ENCODE measurements around the gene MYRF.

MYRF gene

DNA sequence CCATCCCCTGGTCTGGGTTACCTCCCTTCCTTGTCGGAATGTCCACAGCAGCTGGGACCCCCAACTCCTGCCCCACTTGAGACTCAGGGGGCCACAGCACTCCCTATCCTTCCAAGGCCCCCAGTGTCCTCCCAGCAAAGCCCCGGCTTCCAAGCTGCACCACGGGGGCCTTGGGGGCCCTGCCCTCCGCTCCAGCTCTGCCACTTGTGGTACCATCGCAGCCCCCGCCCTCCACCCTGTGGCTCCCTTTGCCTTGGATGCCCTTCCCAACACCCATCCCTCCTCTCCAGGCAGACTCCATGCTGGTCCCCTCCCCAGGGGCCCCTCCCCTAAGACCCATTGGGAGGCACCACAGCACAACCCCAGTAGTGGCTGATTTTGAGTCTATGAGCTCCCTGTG lies 22.7 kb downstream of the MYRF start:
- Histone ChIP-seq H3K27ac (replicated peaks) (no peak overlapping the region), H3K4me3 (replicated peaks; ENCODE audit: insufficient read depth, low read length) (no peak overlapping the region), H3K27me3 (ENCODE audit: insufficient read depth, poor library complexity, severe bottlenecking) (no peaks in the 10 kb centered on the region)
- DNase-seq (ENCODE audit: low read depth in 1 of 2, low spot score in 1 of 2), result no peak
- no peak for TF ChIP-seq POLR2AphosphoS5 (IDR thresholded peaks at IDR 0.05; ENCODE audit: low read depth)
- TF ChIP-seq, protein P1, sequence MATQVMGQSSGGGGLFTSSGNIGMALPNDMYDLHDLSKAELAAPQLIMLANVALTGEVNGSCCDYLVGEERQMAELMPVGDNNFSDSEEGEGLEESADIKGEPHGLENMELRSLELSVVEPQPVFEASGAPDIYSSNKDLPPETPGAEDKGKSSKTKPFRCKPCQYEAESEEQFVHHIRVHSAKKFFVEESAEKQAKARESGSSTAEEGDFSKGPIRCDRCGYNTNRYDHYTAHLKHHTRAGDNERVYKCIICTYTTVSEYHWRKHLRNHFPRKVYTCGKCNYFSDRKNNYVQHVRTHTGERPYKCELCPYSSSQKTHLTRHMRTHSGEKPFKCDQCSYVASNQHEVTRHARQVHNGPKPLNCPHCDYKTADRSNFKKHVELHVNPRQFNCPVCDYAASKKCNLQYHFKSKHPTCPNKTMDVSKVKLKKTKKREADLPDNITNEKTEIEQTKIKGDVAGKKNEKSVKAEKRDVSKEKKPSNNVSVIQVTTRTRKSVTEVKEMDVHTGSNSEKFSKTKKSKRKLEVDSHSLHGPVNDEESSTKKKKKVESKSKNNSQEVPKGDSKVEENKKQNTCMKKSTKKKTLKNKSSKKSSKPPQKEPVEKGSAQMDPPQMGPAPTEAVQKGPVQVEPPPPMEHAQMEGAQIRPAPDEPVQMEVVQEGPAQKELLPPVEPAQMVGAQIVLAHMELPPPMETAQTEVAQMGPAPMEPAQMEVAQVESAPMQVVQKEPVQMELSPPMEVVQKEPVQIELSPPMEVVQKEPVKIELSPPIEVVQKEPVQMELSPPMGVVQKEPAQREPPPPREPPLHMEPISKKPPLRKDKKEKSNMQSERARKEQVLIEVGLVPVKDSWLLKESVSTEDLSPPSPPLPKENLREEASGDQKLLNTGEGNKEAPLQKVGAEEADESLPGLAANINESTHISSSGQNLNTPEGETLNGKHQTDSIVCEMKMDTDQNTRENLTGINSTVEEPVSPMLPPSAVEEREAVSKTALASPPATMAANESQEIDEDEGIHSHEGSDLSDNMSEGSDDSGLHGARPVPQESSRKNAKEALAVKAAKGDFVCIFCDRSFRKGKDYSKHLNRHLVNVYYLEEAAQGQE (IDR thresholded peaks at IDR 0.05; ENCODE audit: insufficient replicate concordance, low read depth), result no peak
- TF ChIP-seq GABPA (IDR thresholded peaks at IDR 0.05; ENCODE audit: low read depth), result no peak

DNA sequence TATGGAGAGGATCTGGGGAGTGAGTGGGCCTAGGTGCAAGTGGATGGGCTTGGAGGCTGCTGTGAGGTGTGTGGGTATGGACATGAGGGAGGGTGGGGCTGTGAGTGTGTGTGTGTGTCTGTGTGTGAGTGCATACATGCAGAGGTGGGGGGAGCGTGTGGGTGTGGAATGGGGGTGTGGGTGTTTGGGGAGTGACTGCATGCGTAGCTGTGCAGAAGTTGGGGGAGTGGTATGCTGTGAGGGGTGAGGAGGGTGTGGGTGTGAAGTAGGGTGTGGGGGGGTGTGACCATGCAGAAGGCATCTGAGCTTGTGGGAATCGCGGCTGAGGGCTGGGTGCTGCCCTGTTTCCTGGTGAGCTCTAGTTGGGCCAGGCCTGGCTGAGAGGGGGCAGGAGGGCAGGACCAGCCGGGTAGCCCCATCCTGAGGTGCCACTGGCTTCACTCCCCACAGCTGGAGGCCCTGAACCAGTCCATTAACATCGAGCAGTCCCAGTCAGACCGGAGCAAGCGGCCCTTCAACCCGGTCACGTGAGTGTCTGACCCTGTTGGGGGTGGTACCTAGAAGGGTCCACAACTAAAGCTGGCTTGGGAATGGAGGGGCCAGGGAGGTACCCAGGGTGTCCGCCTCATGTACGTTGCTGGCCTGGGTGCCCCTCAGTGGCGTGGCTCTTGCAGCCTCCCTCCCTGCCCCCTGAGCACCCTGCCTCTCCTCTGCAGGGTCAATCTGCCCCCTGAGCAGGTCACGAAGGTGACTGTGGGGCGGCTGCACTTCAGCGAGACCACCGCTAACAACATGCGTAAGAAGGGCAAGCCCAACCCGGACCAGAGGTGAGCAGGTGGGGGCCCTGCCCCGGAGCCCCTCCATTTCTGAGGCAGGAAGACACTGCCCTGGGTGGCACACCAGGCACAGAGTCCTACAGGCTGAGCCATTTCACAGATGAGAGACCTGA lies 23.4 kb downstream of the MYRF start:
- TF ChIP-seq, protein P2, sequence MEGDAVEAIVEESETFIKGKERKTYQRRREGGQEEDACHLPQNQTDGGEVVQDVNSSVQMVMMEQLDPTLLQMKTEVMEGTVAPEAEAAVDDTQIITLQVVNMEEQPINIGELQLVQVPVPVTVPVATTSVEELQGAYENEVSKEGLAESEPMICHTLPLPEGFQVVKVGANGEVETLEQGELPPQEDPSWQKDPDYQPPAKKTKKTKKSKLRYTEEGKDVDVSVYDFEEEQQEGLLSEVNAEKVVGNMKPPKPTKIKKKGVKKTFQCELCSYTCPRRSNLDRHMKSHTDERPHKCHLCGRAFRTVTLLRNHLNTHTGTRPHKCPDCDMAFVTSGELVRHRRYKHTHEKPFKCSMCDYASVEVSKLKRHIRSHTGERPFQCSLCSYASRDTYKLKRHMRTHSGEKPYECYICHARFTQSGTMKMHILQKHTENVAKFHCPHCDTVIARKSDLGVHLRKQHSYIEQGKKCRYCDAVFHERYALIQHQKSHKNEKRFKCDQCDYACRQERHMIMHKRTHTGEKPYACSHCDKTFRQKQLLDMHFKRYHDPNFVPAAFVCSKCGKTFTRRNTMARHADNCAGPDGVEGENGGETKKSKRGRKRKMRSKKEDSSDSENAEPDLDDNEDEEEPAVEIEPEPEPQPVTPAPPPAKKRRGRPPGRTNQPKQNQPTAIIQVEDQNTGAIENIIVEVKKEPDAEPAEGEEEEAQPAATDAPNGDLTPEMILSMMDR (IDR thresholded peaks at IDR 0.05; ENCODE audit: insufficient read depth, low read length), result no peak
- TF ChIP-seq POLR2AphosphoS5 (IDR thresholded peaks at IDR 0.05; ENCODE audit: low read depth) (no peak), GABPA (IDR thresholded peaks at IDR 0.05; ENCODE audit: low read depth) (no peak), SPI1 (IDR thresholded peaks at IDR 0.05; ENCODE audit: borderline replicate concordance, low read depth) (no peak)
- TF ChIP-seq, protein P1 (IDR thresholded peaks at IDR 0.05; ENCODE audit: insufficient replicate concordance, low read depth), result no peak
- Histone ChIP-seq H3K27me3 (ENCODE audit: insufficient read depth, poor library complexity, severe bottlenecking) (no peaks in the 10 kb centered on the region), H3K27ac (replicated peaks) (no peak overlapping the region), H3K4me3 (replicated peaks; ENCODE audit: insufficient read depth, low read length) (no peak overlapping the region)
- DNase-seq (ENCODE audit: low read depth in 1 of 2, low spot score in 1 of 2), result no peak

DNA sequence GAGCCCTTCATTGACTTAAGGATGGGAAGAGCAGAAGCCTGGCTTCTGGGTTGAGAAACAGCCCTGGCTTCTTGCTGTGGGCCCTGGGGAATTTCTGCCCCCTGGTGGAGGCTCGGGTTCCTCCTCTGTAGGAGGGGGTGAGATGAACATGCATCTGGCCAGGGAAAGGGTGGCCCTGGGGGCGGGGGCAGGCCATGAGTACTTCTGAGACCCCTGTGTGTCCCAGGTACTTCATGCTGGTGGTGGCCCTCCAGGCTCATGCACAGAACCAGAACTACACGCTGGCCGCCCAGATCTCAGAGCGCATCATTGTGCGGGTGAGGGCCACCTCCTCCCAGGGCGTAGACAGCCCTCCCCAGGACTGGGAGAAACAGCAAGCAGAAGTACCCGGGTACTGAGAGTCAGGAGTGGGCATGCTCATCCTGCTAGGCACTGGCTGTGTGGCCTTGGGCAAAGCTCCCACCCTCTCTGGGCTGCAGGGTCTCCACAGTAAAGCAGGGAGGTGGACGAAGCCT lies 24.2 kb downstream of the MYRF start:
- no peaks in the 10 kb centered on the region for H3K27me3 ChIP-seq (ENCODE audit: insufficient read depth, poor library complexity, severe bottlenecking)
- TF ChIP-seq SPI1 (IDR thresholded peaks at IDR 0.05; ENCODE audit: borderline replicate concordance, low read depth) (peak; percentile 13; the same call in 1 of the 2 replicates), GABPA (IDR thresholded peaks at IDR 0.05; ENCODE audit: low read depth) (no peak)
- TF ChIP-seq, protein P2 (IDR thresholded peaks at IDR 0.05; ENCODE audit: insufficient read depth, low read length), result peak; percentile 85
- no peak overlapping the region for H3K4me3 ChIP-seq (replicated peaks; ENCODE audit: insufficient read depth, low read length)
- no peak overlapping the region for H3K27ac ChIP-seq (replicated peaks)
- DNase-seq (ENCODE audit: low read depth in 1 of 2, low spot score in 1 of 2), result peak in 1 of 2 experiments; percentile 82

DNA sequence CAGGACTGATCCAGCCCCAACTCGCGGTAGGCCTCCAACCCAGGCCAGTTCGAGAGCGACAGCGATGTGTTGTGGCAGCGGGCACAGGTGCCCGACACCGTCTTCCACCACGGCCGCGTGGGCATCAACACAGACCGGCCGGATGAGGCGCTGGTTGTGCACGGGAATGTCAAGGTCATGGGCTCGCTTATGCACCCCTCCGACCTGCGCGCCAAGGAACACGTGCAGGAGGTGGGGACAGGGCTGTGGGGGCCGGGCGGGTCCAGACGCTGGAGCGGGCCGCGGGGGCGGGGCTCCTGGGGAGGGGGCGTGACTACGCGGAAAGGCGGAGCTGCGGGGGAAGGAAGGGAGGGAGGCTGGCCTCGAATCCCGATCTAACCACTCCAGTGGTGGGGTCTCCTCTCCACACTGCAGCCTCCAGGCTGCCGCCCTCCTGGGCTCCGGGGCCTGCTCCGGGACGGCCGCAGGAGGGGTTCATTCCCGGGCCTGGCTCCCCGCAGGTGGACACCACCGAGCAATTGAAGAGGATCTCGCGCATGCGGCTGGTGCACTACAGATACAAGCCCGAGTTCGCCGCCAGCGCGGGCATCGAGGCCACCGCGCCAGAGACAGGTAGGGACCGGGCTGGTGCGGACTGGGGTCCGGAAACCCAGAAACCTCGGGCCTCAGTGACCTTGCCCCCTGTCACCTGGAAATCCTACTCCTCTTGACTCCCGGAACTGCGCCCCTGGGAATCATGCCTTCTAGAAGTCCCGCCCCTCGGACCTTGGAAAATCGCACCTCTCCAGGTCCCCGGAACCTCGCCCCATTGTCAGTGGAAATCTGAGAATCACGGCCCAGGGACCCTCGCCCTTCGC lies 25.0 kb downstream of the MYRF start:
- Histone ChIP-seq H3K27ac (replicated peaks) (no peak overlapping the region), H3K27me3 (ENCODE audit: insufficient read depth, poor library complexity, severe bottlenecking) (no peaks in the 10 kb centered on the region), H3K4me3 (replicated peaks; ENCODE audit: insufficient read depth, low read length) (peak overlapping the region; percentile 21)
- DNase-seq (ENCODE audit: low read depth in 1 of 2, low spot score in 1 of 2), result peak; percentile 7 to 62
- TF ChIP-seq, protein P1 (IDR thresholded peaks at IDR 0.05; ENCODE audit: insufficient replicate concordance, low read depth), result no peak
- TF ChIP-seq, protein P2 (IDR thresholded peaks at IDR 0.05; ENCODE audit: insufficient read depth, low read length), result no peak

All from HL-60 (cell line).